ENCODE measurements around the gene UNC13D. TPM values are rescaled to one million over a fixed set of nuclear protein-coding genes. Genes with fewer than 3 reads are reported as not detected.

UNC13D gene
- total RNA-seq, 1 experiment from 2014 or later, result 12.7 TPM

- Histone ChIP-seq H3K36me3 (ENCODE audit: control insufficient read depth, insufficient read depth, low read length) (no peaks in the 10 kb centered on the region; the same call in 1 of the 2 replicates), H3K27me3 (ENCODE audit: control insufficient read depth, insufficient read depth, low read length) (no peaks in the 10 kb centered on the region), H3K4me3 (ENCODE audit: low read depth in 2 of 2, low read length in 2 of 2) (peak overlapping the region; percentile 76 to 82), H3K9me3 (ENCODE audit: control insufficient read depth, insufficient read depth, low read depth, low read length) (no peaks in the 10 kb centered on the region), H3K27ac (ENCODE audit: low read length) (peak overlapping the region; percentile 88), H3K4me1 (ENCODE audit: control insufficient read depth, insufficient read depth, low read length) (peaks cover 33% of the 10 kb centered on the region)
- intact Hi-C loops (cut with micrococcal nuclease; ENCODE audit: unreplicated experiment) (no loop called here), in situ Hi-C loops (cut with HindIII; ENCODE audit: low pct_unique_long_range_greater_than_20kb, low sequenced_read_pairs) (no loop called here)
- ChIA-PET POLR2A (interaction anchor here (0.6 to 2.8 kb wide), 3 partner anchors 21 to 100 kb away, joined by 3 to 10 read pairs (median 4); a partner anchor contains a TSS), CTCF (interaction anchor here (0.5 to 0.6 kb wide), 3 partner anchors 10 to 103 kb away, joined by 3 to 7 read pairs (median 4); no protein-coding TSS in a partner anchor)
- no peak for DNase-seq (ENCODE audit: low read depth, low spot score)
- TSS peak; percentile 73 for BruUV-seq (replicated peaks)
- ATAC-seq, result peak; percentile 64
- peak; percentile 84 for TF ChIP-seq POLR2AphosphoS5 (IDR thresholded peaks at IDR 0.05; ENCODE audit: low read depth, low read length)
- peak; percentile 94; the same call in 1 of the 2 replicates for TF ChIP-seq SIN3A (IDR thresholded peaks at IDR 0.05; ENCODE audit: borderline replicate concordance, insufficient read depth, low read depth, low read length)
- TF ChIP-seq REST (IDR thresholded peaks at IDR 0.05; ENCODE audit: insufficient read depth in 1 of 2, low read depth in 2 of 2, low read length in 1 of 2), result peak in 1 of 2 experiments; percentile 28; a peak in 1 of 4 replicates
- TF ChIP-seq CTCF (IDR thresholded peaks at IDR 0.05), result no peak
- 0 out of 2 replicates have a peak, but pooled peaks have one; percentile 30 for TF ChIP-seq TCF7L2 (IDR thresholded peaks at IDR 0.05; ENCODE audit: low read depth, low read length)
Measured at GRCh38 chr17:75876938-75877751, 32.9 kb upstream of the UNC13D start.

GRCh38 chr17:75876190-75876937 is 32.2 kb upstream of the UNC13D start:
- peak overlapping the region; percentile 88 for H3K27ac ChIP-seq (ENCODE audit: low read length)
- no peak for DNase-seq (ENCODE audit: low read depth, low spot score)
- CTCF ChIA-PET, result interaction anchor here (0.5 to 0.9 kb wide), 2 partner anchors 15 to 902 kb away, joined by 4 to 5 read pairs; no protein-coding TSS in a partner anchor
- peak overlapping the region; percentile 76 to 82 for H3K4me3 ChIP-seq (ENCODE audit: low read depth in 2 of 2, low read length in 2 of 2)
- in situ Hi-C loops (cut with HindIII; ENCODE audit: low pct_unique_long_range_greater_than_20kb, low sequenced_read_pairs), result no loop called here
- intact Hi-C loops (cut with micrococcal nuclease; ENCODE audit: unreplicated experiment), result no loop called here
- no TSS peak for BruUV-seq (replicated peaks)
- no peaks in the 10 kb centered on the region for H3K9me3 ChIP-seq (ENCODE audit: control insufficient read depth, insufficient read depth, low read depth, low read length)
- H3K36me3 ChIP-seq (ENCODE audit: control insufficient read depth, insufficient read depth, low read length), result no peaks in the 10 kb centered on the region; the same call in 1 of the 2 replicates
- ATAC-seq, result peak; percentile 10
- H3K27me3 ChIP-seq (ENCODE audit: control insufficient read depth, insufficient read depth, low read length), result no peaks in the 10 kb centered on the region
- POLR2A ChIA-PET, result interaction anchor here (0.9 to 2.8 kb wide), 2 partner anchors 21 to 96 kb away, joined by 4 to 10 read pairs; a partner anchor contains a TSS
- 0 out of 2 replicates have a peak, but pooled peaks have one; percentile 33 for TF ChIP-seq SIN3A (IDR thresholded peaks at IDR 0.05; ENCODE audit: borderline replicate concordance, insufficient read depth, low read depth, low read length)
- no peak for TF ChIP-seq TCF7L2 (IDR thresholded peaks at IDR 0.05; ENCODE audit: low read depth, low read length)
- H3K4me1 ChIP-seq (ENCODE audit: control insufficient read depth, insufficient read depth, low read length), result peaks cover 33% of the 10 kb centered on the region
